Lower lobe of right lung (tissue), 2 donors: ENCODE data around the gene BUD31. TPM values are rescaled to one million over a fixed set of nuclear protein-coding genes. Genes with fewer than 3 reads are reported as not detected.

Experiments
- ATAC-seq, 2 donors: fragments of 200-7000 bp; cut with Tn5 transposase; one replicate each; pipeline ENCODE4 v1.9.1; 2020 to 2022; ENCODE audit warnings: mild to moderate bottlenecking in 2 of 2, moderate library complexity in 2 of 2
- DNase-seq: peaks from one replicate; pipeline ENCODE4 v3.0.0-alpha.2; 2020
- H3K27ac ChIP-seq: fragments of 200-600 bp; one replicate; pipeline ENCODE4 v1.8.0; 2022
- H3K27me3 ChIP-seq: fragments of 200-600 bp; one replicate; pipeline ENCODE4 v1.8.0; 2022; ENCODE audit warnings: low read depth
- H3K36me3 ChIP-seq: fragments of 200-600 bp; one replicate; pipeline ENCODE4 v1.8.0; 2022; ENCODE audit warnings: mild to moderate bottlenecking
- H3K4me1 ChIP-seq: fragments of 200-600 bp; one replicate; pipeline ENCODE4 v1.8.0; 2022
- H3K4me3 ChIP-seq: fragments of 200-600 bp; one replicate; pipeline ENCODE4 v1.8.0; 2022; ENCODE audit warnings: mild to moderate bottlenecking
- H3K9me3 ChIP-seq: fragments of 200-600 bp; one replicate; pipeline ENCODE4 v1.8.0; 2022
- intact Hi-C: fragments of 100-400 bp; cut with DNase I; formaldehyde crosslinking; loops from one replicate; pipeline ENCODE4 v1.11.0; 2022
- total RNA-seq: library from RNA; stranded (reverse); fragmentation: NEBNext Ultra II Directional; extraction: Animal tissue kit (Norgen Biotek cat#: 25700); gene quantifications from one replicate; pipeline ENCODE4 v1.2.1, GENCODE V29; 2021
- TF ChIP-seq, protein P1 (sequence below): fragments of 200-600 bp; IDR thresholded peaks from one replicate; pipeline ENCODE4 v1.8.0; 2022; ENCODE audit warnings: antibody characterized with exemption, mild to moderate bottlenecking
- donor health status: DM: no; HTN: yes; CAD: no; lungs with severe emphysema.

The BUD31 gene
- total RNA-seq, 1 donor from 2014 or later: 64.2 TPM

DNA sequence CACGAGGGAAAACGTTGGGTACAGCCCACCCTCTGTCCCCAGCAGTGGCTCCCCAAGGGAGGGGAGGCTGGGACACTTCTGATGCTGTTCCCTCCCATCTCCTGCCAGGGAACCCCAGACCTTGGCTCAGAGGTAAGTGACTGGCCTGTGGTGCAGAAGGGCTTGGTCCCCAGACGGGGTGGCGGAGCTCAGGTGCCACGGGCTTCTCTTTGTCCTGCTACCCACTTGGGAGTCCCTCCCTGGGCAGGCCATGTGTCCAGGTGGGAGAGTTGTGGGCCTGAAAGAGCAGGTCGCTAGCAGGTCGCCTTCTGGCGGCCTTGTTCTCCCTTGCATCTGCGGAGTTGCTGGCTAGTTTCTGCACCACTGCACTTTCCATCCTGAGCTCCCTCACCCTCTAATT lies 47.1 kb downstream of the BUD31 start:
- TF ChIP-seq, protein P1, sequence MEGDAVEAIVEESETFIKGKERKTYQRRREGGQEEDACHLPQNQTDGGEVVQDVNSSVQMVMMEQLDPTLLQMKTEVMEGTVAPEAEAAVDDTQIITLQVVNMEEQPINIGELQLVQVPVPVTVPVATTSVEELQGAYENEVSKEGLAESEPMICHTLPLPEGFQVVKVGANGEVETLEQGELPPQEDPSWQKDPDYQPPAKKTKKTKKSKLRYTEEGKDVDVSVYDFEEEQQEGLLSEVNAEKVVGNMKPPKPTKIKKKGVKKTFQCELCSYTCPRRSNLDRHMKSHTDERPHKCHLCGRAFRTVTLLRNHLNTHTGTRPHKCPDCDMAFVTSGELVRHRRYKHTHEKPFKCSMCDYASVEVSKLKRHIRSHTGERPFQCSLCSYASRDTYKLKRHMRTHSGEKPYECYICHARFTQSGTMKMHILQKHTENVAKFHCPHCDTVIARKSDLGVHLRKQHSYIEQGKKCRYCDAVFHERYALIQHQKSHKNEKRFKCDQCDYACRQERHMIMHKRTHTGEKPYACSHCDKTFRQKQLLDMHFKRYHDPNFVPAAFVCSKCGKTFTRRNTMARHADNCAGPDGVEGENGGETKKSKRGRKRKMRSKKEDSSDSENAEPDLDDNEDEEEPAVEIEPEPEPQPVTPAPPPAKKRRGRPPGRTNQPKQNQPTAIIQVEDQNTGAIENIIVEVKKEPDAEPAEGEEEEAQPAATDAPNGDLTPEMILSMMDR: no peak
- ATAC-seq (no peak), DNase-seq (no peak)
- intact Hi-C loops: no loop called here
- Histone ChIP-seq H3K27me3 (no peaks in the 10 kb centered on the region), H3K27ac (no peak overlapping the region), H3K4me1 (peaks cover 9% of the 10 kb centered on the region), H3K9me3 (no peaks in the 10 kb centered on the region), H3K36me3 (peaks cover 99% of the 10 kb centered on the region), H3K4me3 (no peak overlapping the region)

DNA sequence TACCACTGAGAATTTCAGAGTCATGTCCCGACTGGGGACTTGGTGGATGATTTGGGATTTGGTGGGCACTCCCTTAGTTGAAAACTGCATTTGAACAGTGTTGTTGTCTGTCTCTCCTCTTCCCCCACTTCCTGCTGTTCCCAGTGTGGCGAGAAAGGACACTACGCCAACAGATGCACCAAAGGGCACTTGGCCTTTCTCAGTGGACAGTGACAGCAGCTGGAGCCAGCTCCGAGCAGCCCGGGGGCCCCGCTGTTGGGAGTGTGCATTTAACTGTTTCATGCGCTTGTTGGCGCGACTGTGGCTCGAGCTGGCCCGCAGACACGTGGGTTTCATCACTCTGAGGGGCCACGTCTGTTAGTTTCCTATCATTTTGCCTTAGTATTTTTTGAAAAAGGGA lies 47.5 kb downstream of the BUD31 start:
- H3K9me3 ChIP-seq: no peaks in the 10 kb centered on the region
- intact Hi-C loops: no loop called here
- ATAC-seq: no peak

DNA sequence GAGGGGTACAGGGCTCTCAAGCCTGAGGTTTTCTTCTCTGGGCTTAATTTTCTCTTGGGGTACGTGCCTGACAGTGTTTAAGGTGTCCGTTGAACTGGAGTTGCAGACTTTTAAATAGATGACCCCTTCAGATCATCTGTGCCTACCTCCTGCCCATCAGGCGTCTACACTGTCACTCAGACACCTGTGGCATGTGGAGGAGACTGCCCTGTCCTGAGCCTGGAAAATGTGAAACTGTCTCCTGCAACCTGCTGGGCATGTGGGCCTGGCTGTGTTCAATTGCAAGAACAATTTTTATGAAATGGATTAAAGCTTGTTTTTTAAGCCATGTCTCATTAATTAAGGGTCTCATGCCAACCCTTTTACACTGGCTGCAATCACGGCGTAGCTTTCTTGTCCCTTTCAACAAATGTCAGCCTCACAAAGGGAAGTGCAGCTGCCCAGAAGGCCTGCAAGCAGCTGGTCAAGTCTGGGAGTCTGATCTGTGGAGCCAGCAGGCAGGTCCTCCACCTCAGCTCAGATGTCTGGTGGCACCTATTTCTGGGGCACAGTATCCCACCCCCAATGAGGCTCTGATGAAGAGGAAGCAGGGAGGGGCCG lies 48.4 kb downstream of the BUD31 start:
- TF ChIP-seq, protein P1: no peak
- H3K4me1 ChIP-seq: peaks cover 11% of the 10 kb centered on the region
- no peak for DNase-seq
- H3K27ac ChIP-seq: no peak overlapping the region
- H3K4me3 ChIP-seq: no peak overlapping the region
- no peak for ATAC-seq
- H3K36me3 ChIP-seq: peaks cover 86% of the 10 kb centered on the region
- intact Hi-C loops: no loop called here
- no peaks in the 10 kb centered on the region for H3K9me3 ChIP-seq
- no peaks in the 10 kb centered on the region for H3K27me3 ChIP-seq

More for the DNA sequence above, 47.5 kb downstream of the BUD31 start:
- TF ChIP-seq, protein P1: no peak
- DNase-seq: no peak
- no peak overlapping the region for H3K27ac ChIP-seq
- H3K27me3 ChIP-seq: no peaks in the 10 kb centered on the region
- no peak overlapping the region for H3K4me3 ChIP-seq
- H3K36me3 ChIP-seq: peaks cover 94% of the 10 kb centered on the region
- peaks cover 11% of the 10 kb centered on the region for H3K4me1 ChIP-seq

DNA sequence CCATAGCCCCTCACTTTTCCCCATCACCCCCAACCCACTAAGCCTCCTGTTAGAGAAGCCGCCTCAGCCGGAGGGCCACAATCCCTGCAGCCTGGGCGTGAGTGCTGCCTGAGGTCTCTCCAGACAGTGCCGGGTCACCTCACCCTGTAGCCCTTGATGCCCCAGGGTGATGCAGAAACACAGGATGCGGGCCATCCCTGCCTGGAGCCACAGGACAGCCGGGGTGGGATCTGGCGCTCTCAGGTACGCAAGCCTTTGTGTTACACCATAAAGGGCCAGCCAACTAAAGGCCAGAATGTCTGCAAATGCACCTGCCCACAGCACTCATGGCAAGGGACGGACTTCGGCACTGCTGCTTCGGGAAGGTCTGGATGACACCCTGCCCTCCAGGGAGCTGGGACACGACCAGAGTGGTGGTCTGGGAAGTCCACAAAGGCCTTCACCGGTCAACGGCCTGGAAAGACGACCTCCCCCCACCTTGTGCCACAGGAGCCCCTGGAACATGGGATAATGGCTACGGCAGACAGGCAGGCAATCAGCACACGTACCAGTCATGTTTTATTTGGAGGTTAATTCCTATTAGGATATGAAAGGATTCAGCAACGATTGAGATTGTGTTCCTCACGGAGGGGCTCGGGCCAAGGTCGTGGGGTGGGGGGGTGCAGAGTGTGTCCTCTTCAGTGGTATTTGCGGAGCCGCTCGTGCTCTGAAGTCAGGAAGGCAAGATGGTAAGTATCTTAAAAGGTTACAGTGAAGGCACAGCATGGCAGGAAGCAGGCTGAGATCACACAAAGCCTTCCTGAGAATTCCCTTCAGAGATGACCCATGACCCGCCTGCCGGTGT lies 49.1 kb downstream of the BUD31 start:
- no peak for DNase-seq
- H3K4me3 ChIP-seq: no peak overlapping the region
- peaks cover 79% of the 10 kb centered on the region for H3K36me3 ChIP-seq

DNA sequence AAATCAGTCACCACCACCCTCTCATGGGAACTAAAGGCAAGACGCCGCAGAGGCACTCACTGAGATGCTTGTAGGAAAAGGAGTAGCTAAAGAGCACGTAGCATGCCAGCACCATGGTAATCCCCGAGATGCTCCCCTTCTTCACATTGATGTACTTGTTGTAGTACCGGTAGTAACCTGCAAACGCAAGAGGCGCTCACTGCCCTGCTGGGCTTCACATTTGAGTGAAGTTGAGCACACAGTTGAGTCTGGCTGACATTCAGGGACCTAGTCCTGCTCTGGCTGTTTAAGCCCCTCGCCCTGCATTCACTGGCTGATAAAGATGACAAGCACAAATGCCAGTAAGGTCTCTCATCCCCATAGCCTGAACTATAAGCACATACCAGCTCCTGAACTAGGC lies 50.3 kb downstream of the BUD31 start:
- intact Hi-C loops: no loop called here
- TF ChIP-seq, protein P1: no peak
- ATAC-seq (no peak), DNase-seq (no peak)
- H3K9me3 ChIP-seq: no peaks in the 10 kb centered on the region
- peaks cover 76% of the 10 kb centered on the region for H3K36me3 ChIP-seq
- H3K27me3 ChIP-seq: no peaks in the 10 kb centered on the region
- no peak overlapping the region for H3K27ac ChIP-seq
- H3K4me3 ChIP-seq: no peak overlapping the region
- peaks cover 16% of the 10 kb centered on the region for H3K4me1 ChIP-seq

More for the DNA sequence above, 49.1 kb downstream of the BUD31 start:
- H3K9me3 ChIP-seq: no peaks in the 10 kb centered on the region
- H3K27ac ChIP-seq: no peak overlapping the region
- intact Hi-C loops: no loop called here
- H3K27me3 ChIP-seq: no peaks in the 10 kb centered on the region
- H3K4me1 ChIP-seq: peaks cover 11% of the 10 kb centered on the region
- no peak for ATAC-seq
- TF ChIP-seq, protein P1: no peak
